Tibial nerve (tissue), 4 donors: ENCODE results near the gene SPRYD3.

ENCODE experiments used
- CTCF ChIP-seq, 5 experiments: fragments of 200-600 bp in 3 of 5; fragments of 450-650 bp in 2 of 5; sonication (generic) in 3 of 5; IDR thresholded peaks; one replicate each; pipeline ENCODE4 v1.5.1; 2016 to 2019; ENCODE audit warnings: antibody characterized with exemption in 5 of 5, mild to moderate bottlenecking in 3 of 5, moderate library complexity in 2 of 5
- EP300 ChIP-seq, 2 donors: sonication (generic); formaldehyde crosslinking; IDR thresholded peaks; one replicate each; pipeline ENCODE4 v1.6.1; 2017; ENCODE audit warnings: antibody characterized with exemption in 2 of 2, mild to moderate bottlenecking in 1 of 2
- POLR2A ChIP-seq, 2 donors: fragments of 450-650 bp; IDR thresholded peaks; one replicate each; pipeline ENCODE4 v1.6.1; 2017; ENCODE audit warnings: antibody characterized with exemption in 2 of 2, mild to moderate bottlenecking in 2 of 2, moderate library complexity in 2 of 2

DNA sequence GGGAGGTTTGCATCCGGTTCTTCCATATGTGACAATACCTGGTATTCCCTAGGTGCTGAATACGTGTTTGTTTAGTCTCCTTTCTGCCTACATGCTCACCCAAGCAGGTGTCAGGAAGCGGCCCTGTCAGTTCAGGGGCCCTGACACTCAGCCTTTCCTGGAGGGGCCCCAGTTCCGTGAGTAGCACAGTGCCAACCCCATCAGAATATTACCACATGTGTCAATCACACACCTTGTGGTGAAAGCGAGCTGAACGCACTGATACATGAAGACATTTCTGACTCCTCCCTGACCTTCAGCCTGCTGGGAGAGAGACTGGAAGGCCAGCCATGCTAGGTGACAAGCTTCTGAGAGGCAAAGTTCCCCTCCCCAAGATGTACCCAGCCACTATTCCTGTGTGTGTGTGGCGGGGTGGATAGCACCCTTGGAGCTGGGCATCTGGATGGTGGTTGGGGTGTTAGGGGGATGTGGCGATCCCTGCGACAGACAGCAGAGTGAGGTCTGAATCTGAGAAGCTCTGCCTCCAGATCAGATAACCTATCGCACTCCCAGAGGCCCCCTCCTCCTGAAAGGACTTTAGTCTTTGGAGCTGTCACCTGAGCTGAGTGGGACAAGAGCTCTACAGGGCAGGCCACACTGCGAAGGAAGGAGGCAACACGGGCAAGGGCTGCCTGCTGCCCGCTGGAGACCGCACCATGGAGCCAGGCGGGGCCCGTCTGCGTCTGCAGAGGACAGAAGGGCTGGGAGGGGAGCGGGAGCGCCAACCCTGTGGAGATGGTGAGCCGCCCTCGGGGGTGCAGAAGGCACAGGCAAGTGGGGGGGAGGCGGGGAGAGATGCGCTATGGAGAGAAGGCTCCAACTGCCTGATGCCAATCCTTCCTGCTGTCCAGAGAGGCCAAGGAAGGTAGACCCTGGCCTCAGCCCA lies 24.0 kb upstream of the SPRYD3 start, which contains the start of gene SOAT2:
- TF ChIP-seq POLR2A (IDR thresholded peaks at IDR 0.05) = no peak
- TF ChIP-seq CTCF (IDR thresholded peaks at IDR 0.05) = no peak
- TF ChIP-seq EP300 (IDR thresholded peaks at IDR 0.05) = peak in 1 of 2 donors; percentile 2
